Naive thymus-derived CD4-positive, alpha-beta T cell (primary cell): ENCODE data around the gene HOXB8. TPM values are rescaled to one million over a fixed set of nuclear protein-coding genes. Genes with fewer than 3 reads are reported as not detected.
A peak's percentile ranks its signal among the peaks of the same experiment; 100 is the strongest.

Experiments
- ATAC-seq: fragments of 150-1000 bp; cut with Tn5 transposase; 2 replicates; pipeline ENCODE4 v1.10.0; 2021; ENCODE audit warnings: mild to moderate bottlenecking, moderate library complexity
- CTCF ChIA-PET: fragments of 350-600 bp; sonication (Branson Sonifier 250); formaldehyde crosslinking; loops from one replicate; lab custom pipeline; 2021; ENCODE audit warnings: antibody characterized with exemption; lab: Charles Lee
- POLR2A ChIA-PET: fragments of 350-600 bp; sonication (Branson Sonifier 250); formaldehyde crosslinking; loops from one replicate; lab custom pipeline; 2021; ENCODE audit warnings: antibody characterized with exemption, inconsistent platforms; lab: Charles Lee
- DNase-seq, 9 donors: peaks; one replicate each; pipeline versions ENCODE4 v3.0.0 to v3.0.0-alpha.2; 2020 to 2022; ENCODE audit warnings: mixed read lengths in 1 of 9
- H3K27ac ChIP-seq: one replicate; pipeline ENCODE4 v1.7.0; 2013; ENCODE audit warnings: mild to moderate bottlenecking, low read depth, low read length, moderate library complexity
- H3K27me3 ChIP-seq, 2 donors: one replicate each; pipeline ENCODE4 v1.7.0; 2013; ENCODE audit warnings: low read length in 2 of 2, mild to moderate bottlenecking in 2 of 2, moderate library complexity in 2 of 2; ENCODE audit not compliant: control insufficient read depth in 2 of 2, insufficient read depth in 2 of 2
- H3K36me3 ChIP-seq, 3 experiments: 1 replicate in 2 of 3; 2 replicates in 1 of 3; pipeline ENCODE4 v1.7.0; 2013; ENCODE audit warnings: low read length in 3 of 3, mild to moderate bottlenecking in 3 of 3, moderate library complexity in 1 of 3; ENCODE audit not compliant: insufficient read depth in 3 of 3, control insufficient read depth in 2 of 3
- H3K4me1 ChIP-seq, 2 donors: one replicate each; pipeline ENCODE4 v1.7.0; 2013; ENCODE audit warnings: low read length in 2 of 2, mild to moderate bottlenecking in 2 of 2, moderate library complexity in 1 of 2; ENCODE audit not compliant: control insufficient read depth in 2 of 2, insufficient read depth in 2 of 2
- H3K4me3 ChIP-seq: 2 replicates; pipeline ENCODE4 v1.7.0; 2013; ENCODE audit warnings: mild to moderate bottlenecking, low read length
- H3K9me3 ChIP-seq, 3 experiments: 1 replicate in 2 of 3; 2 replicates in 1 of 3; pipeline ENCODE4 v1.7.0; 2013; ENCODE audit warnings: low read length in 3 of 3; ENCODE audit not compliant: control insufficient read depth in 2 of 3
- H3K27ac Mint-ChIP-seq, 9 donors: one replicate each; pipeline ENCODE4 v1.8.0; 2020 to 2022; ENCODE audit warnings: mixed read lengths in 9 of 9, mild to moderate bottlenecking in 8 of 9, moderate library complexity in 5 of 9, inconsistent platforms in 2 of 9
- H3K27me3 Mint-ChIP-seq, 5 donors: one replicate each; pipeline ENCODE4 v1.8.0; 2021 to 2022; ENCODE audit warnings: mixed read lengths in 5 of 5, mild to moderate bottlenecking in 1 of 5
- H3K36me3 Mint-ChIP-seq, 5 donors: one replicate each; pipeline ENCODE4 v1.8.0; 2020 to 2022; ENCODE audit warnings: mixed read lengths in 5 of 5, mild to moderate bottlenecking in 3 of 5, inconsistent platforms in 1 of 5
- H3K4me1 Mint-ChIP-seq, 7 donors: one replicate each; pipeline ENCODE4 v1.8.0; 2020 to 2022; ENCODE audit warnings: mixed read lengths in 7 of 7, mild to moderate bottlenecking in 3 of 7, inconsistent platforms in 1 of 7
- H3K4me3 Mint-ChIP-seq, 10 donors: one replicate each; pipeline ENCODE4 v1.8.0; 2020 to 2022; ENCODE audit warnings: mild to moderate bottlenecking in 10 of 10, mixed read lengths in 10 of 10, moderate library complexity in 6 of 10, inconsistent platforms in 2 of 10
- H3K9me3 Mint-ChIP-seq, 11 donors: one replicate each; pipeline ENCODE4 v1.8.0; 2020 to 2022; ENCODE audit warnings: mixed read lengths in 11 of 11, mild to moderate bottlenecking in 4 of 11, inconsistent platforms in 1 of 11, moderate library complexity in 1 of 11
- intact Hi-C, 2 donors: fragments of 100-400 bp; cut with micrococcal nuclease; formaldehyde crosslinking; loops; one replicate each; pipeline ENCODE4 v1.15.1; 2023
- polyA plus RNA-seq, 2 donors: library from polyadenylated mRNA; unstranded; fragments of 300-500 nt; fragmentation: Illumina TruSeq; gene quantifications; one replicate each; pipeline ENCODE4 v1.2.3, GENCODE V29; 2021
- total RNA-seq, 6 experiments: library from RNA in 5 of 6; stranded (reverse) in 5 of 6; gene quantifications; 1 replicate in 5 of 6; 2 replicates in 1 of 6; pipeline ENCODE4 v1.2.3 and lab custom pipeline; 2021 to 2026

HOXB8 gene
- total and polyA plus RNA-seq, 7 experiments from 2014 or later: not detected

DNA sequence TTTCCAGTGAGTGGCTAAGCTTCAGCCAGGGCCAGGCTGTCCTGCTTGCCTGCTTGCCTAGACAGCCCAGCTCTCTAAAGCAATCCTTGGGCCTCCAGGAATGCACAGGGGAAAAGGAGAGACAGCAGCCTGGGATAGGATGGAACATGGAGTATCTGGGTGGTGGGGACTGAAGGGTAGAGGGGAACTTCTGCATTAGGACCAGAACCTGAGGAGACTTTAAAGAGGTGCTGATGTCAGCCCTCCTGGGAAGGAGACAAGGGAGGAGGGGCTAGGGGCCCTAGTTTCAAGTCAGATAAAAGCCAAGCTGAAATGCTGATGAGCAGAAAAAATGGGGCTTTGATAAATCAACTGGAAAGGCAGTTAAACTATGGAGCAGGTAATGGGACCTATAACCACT lies 6.1 kb downstream of the HOXB8 start:
- H3K27ac ChIP-seq: no peak overlapping the region
- DNase-seq (no peak), ATAC-seq (no peak)
- no peak overlapping the region for H3K4me3 ChIP-seq
- H3K36me3 Mint-ChIP-seq: peaks cover 0 to 1% (median 0%) of the 10 kb centered on the region in 5 donors
- H3K4me3 Mint-ChIP-seq: peak overlapping the region in 9 of 10 donors; percentile 1 to 95 (median 50)
- H3K27me3 Mint-ChIP-seq: peaks cover 72 to 83% (median 76%) of the 10 kb centered on the region in 5 donors
- peaks cover 31 to 39% (median 34%) of the 10 kb centered on the region in 7 donors for H3K4me1 Mint-ChIP-seq
- H3K4me1 ChIP-seq: peaks cover 20 to 37% of the 10 kb centered on the region in 2 donors
- ChIA-PET CTCF (interaction anchor here (0.9 to 1.7 kb wide), 2 partner anchors 8 to 9 kb away, joined by 4 to 7 read pairs; no protein-coding TSS in a partner anchor), POLR2A (interaction anchor here (0.6 kb wide), 1 partner anchor 242 kb away, joined by 4 read pairs; no protein-coding TSS in a partner anchor)
- no peaks in the 10 kb centered on the region for H3K36me3 ChIP-seq
- H3K27me3 ChIP-seq: peaks cover 0 to 40% of the 10 kb centered on the region in 2 donors
- H3K27ac Mint-ChIP-seq: no peak overlapping the region
- no peaks in the 10 kb centered on the region for H3K9me3 ChIP-seq
- H3K9me3 Mint-ChIP-seq: peaks cover 0 to 3% (median 0%) of the 10 kb centered on the region in 11 donors
- intact Hi-C loops: no loop called here

DNA sequence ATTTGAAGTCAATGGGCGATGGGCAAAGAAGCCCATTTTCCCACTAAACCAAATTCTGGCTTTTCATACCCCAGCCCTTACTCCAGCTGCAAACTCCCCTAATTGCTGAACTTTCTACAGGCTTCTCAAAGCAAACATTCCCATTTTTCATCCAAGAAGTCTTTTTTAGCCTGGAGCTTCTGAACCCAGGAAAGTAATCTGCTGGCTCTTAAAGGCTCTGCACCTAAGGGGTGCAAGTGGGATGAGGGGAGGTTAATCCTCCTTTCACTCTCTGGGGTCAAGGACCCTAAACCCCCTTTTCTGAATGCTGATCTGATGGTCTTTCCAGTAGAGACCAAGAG lies 6.6 kb downstream of the HOXB8 start:
- Histone ChIP-seq H3K36me3 (no peaks in the 10 kb centered on the region), H3K27ac (no peak overlapping the region), H3K27me3 (peaks cover 0 to 36% of the 10 kb centered on the region in 2 donors), H3K9me3 (no peaks in the 10 kb centered on the region), H3K4me1 (peaks cover 15 to 31% of the 10 kb centered on the region in 2 donors), H3K4me3 (no peak overlapping the region)
- ATAC-seq (no peak), DNase-seq (no peak)
- peaks cover 72 to 83% (median 74%) of the 10 kb centered on the region in 5 donors for H3K27me3 Mint-ChIP-seq
- CTCF ChIA-PET: interaction anchor here (0.6 to 0.7 kb wide), 2 partner anchors 296 to 905 kb away, joined by 3 to 4 read pairs; no protein-coding TSS in a partner anchor
- POLR2A ChIA-PET: no interaction called here
- no peak overlapping the region for H3K4me3 Mint-ChIP-seq
- H3K9me3 Mint-ChIP-seq: peaks cover 0 to 3% (median 0%) of the 10 kb centered on the region in 11 donors
- intact Hi-C loops: no loop called here
- H3K36me3 Mint-ChIP-seq: peaks cover 0 to 1% (median 0%) of the 10 kb centered on the region in 5 donors
- no peak overlapping the region for H3K27ac Mint-ChIP-seq
- peaks cover 26 to 36% (median 30%) of the 10 kb centered on the region in 7 donors for H3K4me1 Mint-ChIP-seq

DNA sequence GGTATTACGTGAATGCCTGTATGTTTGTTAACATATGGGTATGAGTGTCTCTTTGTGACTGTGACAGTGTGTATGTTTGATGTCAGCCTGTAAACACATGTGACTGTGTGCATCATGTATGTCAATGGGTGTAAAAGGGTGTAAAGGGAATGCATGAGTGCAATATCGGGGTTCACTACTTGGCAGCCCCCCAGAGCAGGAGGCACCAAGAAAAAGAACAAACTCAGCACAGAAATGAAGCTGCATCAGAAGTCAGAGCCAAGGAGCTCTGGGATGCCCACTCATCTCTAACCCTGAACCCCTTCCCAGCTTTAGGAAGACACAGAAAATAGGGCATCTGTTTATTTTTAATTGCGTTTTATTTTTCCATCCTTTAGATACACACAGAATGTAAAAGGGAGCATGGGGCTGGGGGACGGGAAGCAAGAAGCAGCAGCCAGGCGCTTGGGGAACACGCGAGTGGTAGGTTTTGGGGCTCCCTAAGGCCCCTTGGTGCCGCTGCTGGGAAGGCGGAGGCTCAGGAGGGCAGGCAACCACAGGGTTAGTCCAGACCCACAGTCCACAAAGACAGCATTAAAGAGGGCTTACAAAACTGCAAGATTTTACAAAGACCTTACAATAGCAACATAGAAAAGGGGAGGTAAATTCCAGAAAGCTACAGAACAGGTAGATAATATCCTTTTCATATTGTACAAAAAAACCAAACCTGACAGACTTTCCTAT lies 8.0 kb downstream of the HOXB8 start:
- Histone ChIP-seq H3K27me3 (peaks cover 1 to 34% of the 10 kb centered on the region in 2 donors), H3K27ac (no peak overlapping the region), H3K4me3 (no peak overlapping the region), H3K36me3 (no peaks in the 10 kb centered on the region), H3K4me1 (peaks cover 8 to 18% of the 10 kb centered on the region in 2 donors), H3K9me3 (no peaks in the 10 kb centered on the region)
- H3K9me3 Mint-ChIP-seq: peaks cover 0 to 3% (median 0%) of the 10 kb centered on the region in 11 donors
- peaks cover 72 to 84% (median 73%) of the 10 kb centered on the region in 5 donors for H3K27me3 Mint-ChIP-seq
- POLR2A ChIA-PET: interaction anchor here (1.0 kb wide), 2 partner anchors 9 to 11 kb away, joined by 3 read pairs; no protein-coding TSS in a partner anchor
- intact Hi-C loops: no loop called here
- no peak for DNase-seq
- peaks cover 13 to 32% (median 21%) of the 10 kb centered on the region in 7 donors for H3K4me1 Mint-ChIP-seq
- CTCF ChIA-PET: interaction anchor here (0.6 to 1.8 kb wide), 2 partner anchors 12 to 280 kb away, joined by 3 to 7 read pairs; no protein-coding TSS in a partner anchor
- H3K27ac Mint-ChIP-seq: no peak overlapping the region
- no peak for ATAC-seq
- no peak overlapping the region for H3K4me3 Mint-ChIP-seq
- peaks cover 0 to 1% (median 0%) of the 10 kb centered on the region in 5 donors for H3K36me3 Mint-ChIP-seq

DNA sequence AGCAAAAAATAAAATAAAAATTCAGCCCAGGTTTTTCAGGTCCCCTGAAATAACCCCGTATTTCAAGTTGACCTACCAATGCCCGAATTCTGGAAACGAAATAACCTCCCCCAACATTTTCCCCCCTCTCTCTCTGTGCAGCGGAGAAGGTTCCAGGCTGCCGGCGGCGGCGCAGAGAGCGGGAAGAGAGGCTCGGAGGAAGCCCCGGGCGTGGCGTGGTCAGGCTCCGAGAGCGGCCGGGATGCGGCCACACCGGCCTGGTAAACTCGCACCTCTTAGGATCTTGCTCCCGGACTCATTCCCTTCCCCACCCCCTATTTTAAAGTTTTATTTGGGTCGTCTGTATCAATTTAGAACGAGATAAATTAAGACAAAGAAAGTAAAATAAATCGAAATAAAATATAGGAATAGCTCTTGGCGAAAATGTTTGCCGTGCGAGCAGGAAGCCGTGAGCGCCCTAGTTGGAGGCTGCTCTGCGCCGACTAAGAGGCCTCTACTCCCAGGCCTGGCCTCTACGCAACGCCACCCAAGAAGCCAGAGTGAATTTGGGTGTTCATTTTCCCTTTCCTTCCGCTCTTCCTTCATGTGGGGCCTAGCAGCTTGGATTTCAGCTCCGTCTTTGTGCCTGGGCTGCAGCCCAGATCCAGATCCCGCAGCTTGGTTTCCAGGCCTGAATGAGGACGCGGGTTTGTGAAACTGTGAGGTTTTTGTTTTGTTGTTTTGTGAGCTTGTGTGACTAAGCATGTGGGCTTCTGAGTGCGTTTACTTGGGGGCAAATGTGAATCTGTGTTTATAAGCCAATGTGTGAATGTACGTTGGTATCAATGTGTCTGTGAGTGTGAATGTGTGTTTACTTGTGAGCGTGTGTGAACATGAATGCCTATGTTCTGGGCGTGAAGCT lies 8.9 kb downstream of the HOXB8 start:
- CTCF ChIA-PET: interaction anchor here (1.8 kb wide), 1 partner anchor 12 kb away, joined by 7 read pairs; no protein-coding TSS in a partner anchor
- no peak overlapping the region for H3K4me3 Mint-ChIP-seq
- Histone ChIP-seq H3K27me3 (peaks cover 9 to 36% of the 10 kb centered on the region in 2 donors), H3K27ac (no peak overlapping the region), H3K4me3 (no peak overlapping the region), H3K9me3 (no peaks in the 10 kb centered on the region), H3K4me1 (peaks cover 3 to 12% of the 10 kb centered on the region in 2 donors), H3K36me3 (no peaks in the 10 kb centered on the region)
- H3K27me3 Mint-ChIP-seq: peaks cover 74 to 86% (median 75%) of the 10 kb centered on the region in 5 donors
- POLR2A ChIA-PET: interaction anchor here (0.6 kb wide), 1 partner anchor 310 kb away, joined by 3 read pairs; no protein-coding TSS in a partner anchor
- peaks cover 0 to 1% (median 0%) of the 10 kb centered on the region in 11 donors for H3K9me3 Mint-ChIP-seq
- H3K4me1 Mint-ChIP-seq: peaks cover 7 to 29% (median 15%) of the 10 kb centered on the region in 7 donors
- no peak for ATAC-seq
- H3K27ac Mint-ChIP-seq: no peak overlapping the region
- intact Hi-C loops: no loop called here
- no peak for DNase-seq
- H3K36me3 Mint-ChIP-seq: no peaks in the 10 kb centered on the region

DNA sequence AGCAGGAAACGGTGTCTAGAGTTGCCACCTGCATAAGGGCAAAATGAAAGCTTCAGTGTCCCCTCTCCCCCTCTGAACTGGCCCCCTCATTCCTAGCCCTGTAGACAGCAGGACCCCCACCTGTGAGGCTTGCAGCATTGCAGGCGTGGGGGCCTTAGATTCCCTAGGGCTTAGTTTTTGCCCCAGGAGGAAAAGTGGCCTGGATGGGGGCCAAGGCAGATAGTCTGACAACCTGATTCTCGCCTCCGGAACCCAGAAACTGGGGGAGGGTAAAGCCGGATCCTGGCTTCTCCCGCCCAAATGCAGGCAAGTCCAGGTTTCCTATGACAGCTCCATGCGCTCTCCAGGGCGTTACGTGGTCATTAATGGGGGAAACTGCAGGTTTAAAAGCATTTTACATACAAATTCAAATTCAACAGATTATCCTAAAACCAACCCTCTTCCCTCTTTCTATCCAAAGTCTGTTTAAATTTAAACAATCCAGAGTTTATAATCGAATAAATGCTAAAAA lies 9.6 kb downstream of the HOXB8 start:
- Histone ChIP-seq H3K36me3 (no peaks in the 10 kb centered on the region), H3K4me1 (peaks cover 0 to 6% of the 10 kb centered on the region in 2 donors), H3K4me3 (no peak overlapping the region), H3K27ac (no peak overlapping the region), H3K9me3 (no peaks in the 10 kb centered on the region), H3K27me3 (peaks cover 13 to 33% of the 10 kb centered on the region in 2 donors)
- Mint-ChIP-seq H3K27me3 (peaks cover 76 to 86% (median 77%) of the 10 kb centered on the region in 5 donors), H3K4me3 (no peak overlapping the region), H3K9me3 (peaks cover 0 to 1% (median 0%) of the 10 kb centered on the region in 11 donors), H3K36me3 (no peaks in the 10 kb centered on the region), H3K27ac (no peak overlapping the region), H3K4me1 (peaks cover 0 to 25% (median 8%) of the 10 kb centered on the region in 7 donors)
- ChIA-PET POLR2A (interaction anchor here (0.6 kb wide), 1 partner anchor 309 kb away, joined by 3 read pairs; no protein-coding TSS in a partner anchor), CTCF (interaction anchor here (0.5 to 1.8 kb wide), 4 partner anchors 12 to 1394 kb away, joined by 3 to 7 read pairs (median 3); no protein-coding TSS in a partner anchor)
- ATAC-seq (no peak), DNase-seq (no peak)
- intact Hi-C loops: no loop called here
